Esophagus muscularis mucosa (tissue), 3 donors: ENCODE measurements around the gene WNK1.

Experiments used
- CTCF ChIP-seq, 3 experiments: fragments of 200-600 bp in 2 of 3; fragments of 450-650 bp in 1 of 3; sonication (generic) in 2 of 3; IDR thresholded peaks; one replicate each; pipeline ENCODE4 v1.5.1; 2017 to 2019; ENCODE audit warnings: antibody characterized with exemption in 3 of 3, mild to moderate bottlenecking in 2 of 3, moderate library complexity in 1 of 3
- POLR2A ChIP-seq: fragments of 450-650 bp; IDR thresholded peaks from one replicate; pipeline ENCODE4 v1.6.1; 2017; ENCODE audit warnings: antibody characterized with exemption, moderate library complexity, mild to moderate bottlenecking, low read depth

DNA sequence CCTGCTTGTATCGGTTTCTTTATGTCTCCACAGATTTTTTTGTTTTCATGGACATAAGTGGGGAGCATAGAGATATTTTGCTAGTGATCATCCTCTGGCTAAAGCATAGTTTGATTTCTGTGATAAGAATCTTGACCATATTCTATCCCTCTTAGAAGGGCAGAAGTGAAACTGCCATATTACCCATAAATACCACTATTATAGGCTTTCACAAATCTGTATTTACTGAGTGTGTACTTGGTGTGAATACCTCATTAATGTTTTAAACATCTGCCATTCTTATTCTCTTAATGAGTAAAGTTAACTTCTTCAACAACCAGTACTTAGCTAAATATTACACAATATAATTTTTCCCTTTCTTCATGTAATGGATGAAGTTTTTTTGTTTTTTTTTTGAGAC is 16.1 kb downstream of the WNK1 start:
- TF ChIP-seq CTCF (IDR thresholded peaks at IDR 0.05) (no peak), POLR2A (no peak)
